Left ventricle myocardium superior (tissue), 1 donor: ENCODE results near the gene SIGLEC12. TPM values are rescaled to one million over a fixed set of nuclear protein-coding genes. Genes with fewer than 3 reads are reported as not detected.

Experiments used
- total RNA-seq: library from RNA; stranded (reverse); fragmentation: NEBNext Ultra II Directional; extraction: Animal tissue kit (Norgen Biotek cat#: 25700); gene quantifications from one replicate; pipeline ENCODE4 v1.2.1, GENCODE V29; 2021
- donor health status: DM: no; HTN: yes; CAD: no; lungs with severe emphysema.

SIGLEC12 gene
- total RNA-seq, 1 donor from 2014 or later: not detected

Other genes with a start within 250 kb of the SIGLEC12 start
- gene IGLON5, start 190.2 kb downstream of the SIGLEC12 start, total RNA-seq: not detected
- 0.77 TPM for gene VSIG10L, start 159.7 kb downstream of the SIGLEC12 start, total RNA-seq
- 448 TPM for gene ETFB, start 135.4 kb downstream of the SIGLEC12 start, total RNA-seq
- not detected for gene CLDND2, start 132.8 kb downstream of the SIGLEC12 start, total RNA-seq
- 0.99 TPM for gene NKG7, start 129.1 kb downstream of the SIGLEC12 start, total RNA-seq
- not detected for gene LIM2, start 113.8 kb downstream of the SIGLEC12 start, total RNA-seq
- gene C19orf84, start 111.2 kb downstream of the SIGLEC12 start, total RNA-seq: not detected
- gene SIGLEC10, start 84.2 kb downstream of the SIGLEC12 start, total RNA-seq: 0.40 TPM
- 0.15 TPM for gene SIGLEC8, start 43.3 kb downstream of the SIGLEC12 start, total RNA-seq
- gene CEACAM18, start 23.3 kb downstream of the SIGLEC12 start, total RNA-seq: not detected
- gene SIGLEC6, start 29.9 kb upstream of the SIGLEC12 start, total RNA-seq: 0.32 TPM
- 10.7 TPM for gene ZNF175, start 69.5 kb upstream of the SIGLEC12 start, total RNA-seq
- gene SIGLEC5, start 128.6 kb upstream of the SIGLEC12 start, total RNA-seq: 0.84 TPM
- gene SIGLEC14, start 145.0 kb upstream of the SIGLEC12 start, total RNA-seq: 0.94 TPM
- 13.9 TPM for gene SPACA6, start 191.5 kb upstream of the SIGLEC12 start, total RNA-seq
- 3.2 TPM for gene HAS1, start 222.2 kb upstream of the SIGLEC12 start, total RNA-seq